ENCODE results near the gene ABCA3. TPM values are rescaled to one million over a fixed set of nuclear protein-coding genes. Genes with fewer than 3 reads are reported as not detected.
A peak's percentile ranks its signal among the peaks of the same experiment; 100 is the strongest.
"Not testable (repeated sequence)": the region's sequence is repeated elsewhere in the genome, so short reads cannot be mapped to it uniquely, and the experiment has no call there.

ABCA3 gene
- 10 to 100 TPM in 1 of 2 donors, 1 to 10 TPM in 1; 8.2 to 24.7 TPM for total RNA-seq

DNA sequence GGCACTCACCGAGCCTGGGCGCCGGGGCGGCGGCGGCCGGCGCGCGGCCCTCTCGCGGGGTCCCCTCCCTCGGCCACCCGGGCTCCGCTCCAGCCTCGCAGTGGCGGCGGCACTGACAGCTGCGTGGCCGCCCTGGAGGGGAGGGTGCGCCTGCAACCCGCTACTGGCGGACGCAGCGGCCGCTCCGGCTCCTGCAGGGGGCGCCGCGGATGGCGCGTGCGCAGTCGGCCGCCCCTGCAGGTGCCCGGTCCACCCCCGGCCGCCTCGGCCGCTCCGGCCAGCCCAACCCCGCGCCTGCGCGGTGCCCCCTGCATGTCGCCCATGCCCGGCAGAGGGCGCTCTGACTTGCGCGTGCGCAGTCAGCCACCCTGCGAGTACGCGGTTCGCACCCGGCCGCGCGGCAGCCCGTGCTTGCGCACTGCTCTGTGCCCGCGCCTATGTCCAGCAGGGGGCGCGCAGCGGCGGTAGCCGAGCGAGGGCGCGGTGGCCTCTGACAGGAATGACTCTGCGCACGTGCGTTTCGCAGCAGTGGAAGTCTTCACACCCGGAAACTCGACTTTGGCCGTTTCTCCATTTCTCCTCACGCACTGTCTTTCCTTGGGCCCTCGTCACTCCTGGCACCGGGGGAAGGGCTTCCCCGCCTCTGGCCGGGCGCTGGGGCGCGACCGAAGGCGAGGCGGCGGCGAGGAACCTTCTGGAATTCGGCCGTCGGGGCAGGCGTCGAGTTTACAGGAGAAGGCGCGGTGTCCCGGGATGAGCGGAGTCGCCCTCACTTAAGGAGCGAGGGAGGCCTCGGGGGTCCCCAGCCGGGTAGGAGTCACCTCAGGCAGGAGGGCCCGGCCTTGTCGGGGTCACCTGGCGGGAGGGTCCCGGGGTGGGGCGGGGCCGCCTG, at the start of gene ABCA3:
ABCA3 (minus strand) TSS at position 165 of the 892 bp plus-strand sequence. CDS start 14,262 bp downstream, outside the sequence.
- 29% methylated on average over 47 of the region's 110 CpGs for WGBS
- Histone ChIP-seq H3K4me1 (replicated peaks) (no peaks in the 10 kb centered on the region), H3K27ac (peak within 1 kb of the TSS in 1 of 2 donors; percentile 44), H3K36me3 (no peaks in the 10 kb centered on the region), H3K27me3 (replicated peaks; ENCODE audit: insufficient read depth) (no peaks in the 10 kb centered on the region), H3K9me3 (no peaks in the 10 kb centered on the region), H3K4me3 (peak within 1 kb of the TSS; percentile 62 to 73)
- TF ChIP-seq, protein P1, sequence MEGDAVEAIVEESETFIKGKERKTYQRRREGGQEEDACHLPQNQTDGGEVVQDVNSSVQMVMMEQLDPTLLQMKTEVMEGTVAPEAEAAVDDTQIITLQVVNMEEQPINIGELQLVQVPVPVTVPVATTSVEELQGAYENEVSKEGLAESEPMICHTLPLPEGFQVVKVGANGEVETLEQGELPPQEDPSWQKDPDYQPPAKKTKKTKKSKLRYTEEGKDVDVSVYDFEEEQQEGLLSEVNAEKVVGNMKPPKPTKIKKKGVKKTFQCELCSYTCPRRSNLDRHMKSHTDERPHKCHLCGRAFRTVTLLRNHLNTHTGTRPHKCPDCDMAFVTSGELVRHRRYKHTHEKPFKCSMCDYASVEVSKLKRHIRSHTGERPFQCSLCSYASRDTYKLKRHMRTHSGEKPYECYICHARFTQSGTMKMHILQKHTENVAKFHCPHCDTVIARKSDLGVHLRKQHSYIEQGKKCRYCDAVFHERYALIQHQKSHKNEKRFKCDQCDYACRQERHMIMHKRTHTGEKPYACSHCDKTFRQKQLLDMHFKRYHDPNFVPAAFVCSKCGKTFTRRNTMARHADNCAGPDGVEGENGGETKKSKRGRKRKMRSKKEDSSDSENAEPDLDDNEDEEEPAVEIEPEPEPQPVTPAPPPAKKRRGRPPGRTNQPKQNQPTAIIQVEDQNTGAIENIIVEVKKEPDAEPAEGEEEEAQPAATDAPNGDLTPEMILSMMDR (IDR thresholded peaks at IDR 0.05), result peak; percentile 100
- TF ChIP-seq POLR2A (IDR thresholded peaks at IDR 0.05) (no peak), POLR2AphosphoS5 (IDR thresholded peaks at IDR 0.05) (peak; percentile 85)
- intact Hi-C loops (cut with DNase I), result loop anchor here (2.0 kb wide), 1 partner anchor 160 kb away; no protein-coding TSS in a partner anchor
- DNase-seq (ENCODE audit: low spot score), result peak; percentile 88

DNA sequence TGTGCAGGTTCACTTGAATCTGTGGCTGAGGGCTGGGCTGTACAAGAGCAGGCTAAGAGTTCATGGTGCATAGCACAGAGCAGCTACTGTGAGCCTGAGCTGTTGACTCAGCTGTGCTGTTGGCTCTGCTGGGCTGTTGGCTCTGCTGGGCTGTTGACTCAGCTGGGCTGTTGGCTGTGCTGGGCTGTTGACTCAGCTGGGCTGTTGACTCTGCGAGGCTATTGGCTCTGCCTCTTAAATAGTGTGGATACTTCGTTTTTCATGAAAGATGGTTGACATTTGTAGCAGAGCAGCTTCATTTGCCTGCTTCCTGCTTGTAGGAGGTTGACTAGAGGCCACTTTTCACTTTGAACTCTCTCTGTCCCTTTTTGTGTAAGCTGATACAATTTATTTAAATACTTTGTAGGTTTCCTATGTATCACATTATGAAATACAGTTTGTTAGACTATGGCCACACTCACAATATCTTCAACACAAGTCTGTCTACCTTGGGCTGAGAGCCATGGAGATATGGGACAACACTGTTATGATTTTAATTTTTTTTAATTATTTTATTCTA, 48.4 kb upstream of the ABCA3 start:
- whole genome bisulfite sequencing, result 31% methylated on average over 2 of the region's 2 CpGs
- DNase-seq (ENCODE audit: low spot score), result peak; percentile 58
- intact Hi-C loops (cut with DNase I), result no loop called here

DNA sequence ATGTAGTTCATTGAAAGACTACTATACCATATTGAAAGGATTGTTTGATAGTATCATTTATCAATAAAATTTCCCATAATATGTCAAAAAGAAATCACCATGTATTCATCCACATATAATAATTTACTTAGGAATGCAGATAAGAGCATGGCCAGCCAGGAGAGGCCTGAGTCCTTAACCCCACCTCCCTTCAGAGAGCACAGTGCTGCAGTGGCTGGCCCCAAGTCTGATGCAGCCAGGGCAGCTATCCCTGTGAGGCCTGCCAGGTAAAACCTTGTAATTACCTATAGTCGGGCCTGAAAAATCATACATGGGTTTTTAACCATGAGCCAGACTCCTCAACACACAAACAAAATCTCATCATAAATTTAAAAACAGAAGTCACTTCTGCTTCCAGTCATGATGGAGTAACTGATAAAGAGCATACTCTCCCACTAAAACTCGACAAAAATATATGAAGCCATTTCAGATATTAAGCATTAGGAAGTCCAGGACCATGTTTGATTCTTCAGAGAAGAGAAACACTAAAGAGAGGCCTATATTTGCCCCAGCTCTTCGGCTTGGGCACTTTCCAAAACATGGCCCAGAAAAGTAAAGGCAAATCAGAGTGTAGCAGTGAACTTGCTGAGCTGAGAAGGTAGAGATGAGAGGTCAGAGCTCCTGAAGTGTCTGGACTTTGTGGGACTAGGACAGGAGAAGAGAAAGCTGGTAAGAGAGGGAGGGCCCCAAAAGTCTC, 47.8 kb upstream of the ABCA3 start:
- no peaks in the 10 kb centered on the region for H3K36me3 ChIP-seq
- intact Hi-C loops (cut with DNase I), result no loop called here
- no peaks in the 10 kb centered on the region for H3K9me3 ChIP-seq
- no peak overlapping the region for H3K4me3 ChIP-seq
- TF ChIP-seq, protein P1 (IDR thresholded peaks at IDR 0.05), result no peak
- TF ChIP-seq POLR2A (IDR thresholded peaks at IDR 0.05) (no peak), POLR2AphosphoS5 (IDR thresholded peaks at IDR 0.05) (no peak)
- no peak for DNase-seq (ENCODE audit: low spot score)
- no peaks in the 10 kb centered on the region for H3K27me3 ChIP-seq (replicated peaks; ENCODE audit: insufficient read depth)
- no peaks in the 10 kb centered on the region for H3K4me1 ChIP-seq (replicated peaks)
- WGBS, result 68% methylated on average over 3 of the region's 3 CpGs
- no peak overlapping the region for H3K27ac ChIP-seq

More for the DNA sequence above, 48.4 kb upstream of the ABCA3 start:
- H3K27me3 ChIP-seq (replicated peaks; ENCODE audit: insufficient read depth), result no peaks in the 10 kb centered on the region
- H3K9me3 ChIP-seq, result no peaks in the 10 kb centered on the region
- H3K27ac ChIP-seq, result no peak overlapping the region
- no peaks in the 10 kb centered on the region for H3K4me1 ChIP-seq (replicated peaks)
- TF ChIP-seq POLR2AphosphoS5 (IDR thresholded peaks at IDR 0.05) (peak; percentile 57), POLR2A (IDR thresholded peaks at IDR 0.05) (no peak)
- TF ChIP-seq, protein P1 (IDR thresholded peaks at IDR 0.05), result no peak
- no peak overlapping the region for H3K4me3 ChIP-seq
- H3K36me3 ChIP-seq, result no peaks in the 10 kb centered on the region

DNA sequence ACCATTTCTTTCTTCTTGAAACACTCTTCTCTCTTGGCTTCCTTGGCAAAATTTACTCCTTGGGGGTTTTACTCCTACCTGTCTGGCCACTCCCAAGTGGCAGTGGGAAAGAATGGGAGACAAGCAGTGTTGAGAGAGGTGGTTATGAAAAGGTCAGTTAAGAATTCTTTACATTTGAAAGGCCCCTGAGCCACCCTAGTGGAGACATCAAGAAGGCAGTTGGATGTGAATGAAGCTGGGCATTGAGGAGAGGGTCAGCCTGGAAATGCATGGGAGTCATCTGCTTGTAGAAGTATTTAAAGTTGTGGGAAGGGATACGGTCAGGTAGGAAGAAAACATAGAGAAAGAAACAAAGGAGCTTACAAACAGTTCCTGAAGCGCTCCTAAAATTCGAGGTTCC, 46.5 kb upstream of the ABCA3 start:
- H3K27ac ChIP-seq, result no peak overlapping the region
- no peaks in the 10 kb centered on the region for H3K9me3 ChIP-seq
- H3K27me3 ChIP-seq (replicated peaks; ENCODE audit: insufficient read depth), result no peaks in the 10 kb centered on the region
- 66% methylated on average over 3 of the region's 3 CpGs for WGBS
- TF ChIP-seq POLR2A (IDR thresholded peaks at IDR 0.05), result no peak
- TF ChIP-seq, protein P1 (IDR thresholded peaks at IDR 0.05), result no peak
- intact Hi-C loops (cut with DNase I), result no loop called here
- no peaks in the 10 kb centered on the region for H3K4me1 ChIP-seq (replicated peaks)
- no peaks in the 10 kb centered on the region for H3K36me3 ChIP-seq
- H3K4me3 ChIP-seq, result no peak overlapping the region
- no peak for DNase-seq (ENCODE audit: low spot score)

DNA sequence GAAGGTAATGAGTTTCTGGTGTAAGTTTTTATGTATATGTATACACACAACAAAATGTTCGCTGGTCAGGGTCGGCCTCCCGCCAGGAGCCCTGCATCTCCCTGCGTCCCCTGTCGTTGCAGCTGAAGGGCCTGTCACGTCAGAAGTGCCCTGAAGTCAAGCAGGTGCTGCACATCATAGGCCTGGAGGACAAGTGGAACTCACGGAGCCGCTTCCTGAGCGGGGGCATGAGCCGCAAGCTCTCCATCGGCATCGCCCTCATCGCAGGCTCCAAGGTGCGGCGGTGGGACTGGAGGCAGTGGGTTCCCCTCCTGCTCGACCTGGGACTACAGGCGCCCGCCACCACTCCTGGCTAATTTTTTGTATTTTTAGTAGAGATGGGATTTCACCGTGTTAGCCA, 45.5 kb upstream of the ABCA3 start:
- H3K4me3 ChIP-seq; H3K27me3 ChIP-seq (replicated peaks; ENCODE audit: insufficient read depth); intact Hi-C loops (cut with DNase I); DNase-seq (ENCODE audit: low spot score); H3K27ac ChIP-seq; H3K36me3 ChIP-seq; H3K9me3 ChIP-seq; H3K4me1 ChIP-seq (replicated peaks): not testable (repeated sequence)
- 69% methylated on average over 17 of the region's 19 CpGs for WGBS

All from prostate gland (tissue), 2 donors.